ENCODE data around the gene CCNO.

The CCNO gene

GRCh38 chr5:55276771-55277170 is 43.4 kb upstream of the CCNO start:
- TF ChIP-seq CSDC2 (CRISPR knock-in tag; IDR thresholded peaks at IDR 0.05) (no peak), TSHZ2 (CRISPR knock-in tag; IDR thresholded peaks at IDR 0.05) (no peak), ZNF8 (CRISPR knock-in tag; IDR thresholded peaks at IDR 0.05) (no peak), ZFP30 (CRISPR knock-in tag; IDR thresholded peaks at IDR 0.05) (no peak), GLIS3 (CRISPR knock-in tag; IDR thresholded peaks at IDR 0.05) (no peak), TCF4 (CRISPR knock-in tag; IDR thresholded peaks at IDR 0.05; ENCODE audit: borderline replicate concordance) (no peak)
- ATAC-seq = no peak

GRCh38 chr5:55258339-55258738 is 24.9 kb upstream of the CCNO start:
- no peak for ATAC-seq
- TF ChIP-seq TOX (CRISPR knock-in tag; IDR thresholded peaks at IDR 0.05; ENCODE audit: borderline replicate concordance) = no peak
- TF ChIP-seq ISL1 (CRISPR knock-in tag; IDR thresholded peaks at IDR 0.05) = no peak
- no peak for TF ChIP-seq PATZ1 (CRISPR knock-in tag; IDR thresholded peaks at IDR 0.05; ENCODE audit: borderline replicate concordance)
- no peak for TF ChIP-seq ESRRG (CRISPR knock-in tag; IDR thresholded peaks at IDR 0.05)
- no peak for TF ChIP-seq RARB (CRISPR knock-in tag; IDR thresholded peaks at IDR 0.05)
- TF ChIP-seq BACH2 (CRISPR knock-in tag; IDR thresholded peaks at IDR 0.05; ENCODE audit: borderline replicate concordance) = no peak
- TF ChIP-seq ZFP30 (CRISPR knock-in tag; IDR thresholded peaks at IDR 0.05) = no peak
- TF ChIP-seq ARNTL (CRISPR knock-in tag; IDR thresholded peaks at IDR 0.05; ENCODE audit: borderline replicate concordance, low read depth) = no peak
- TF ChIP-seq CSDC2 (CRISPR knock-in tag; IDR thresholded peaks at IDR 0.05) = no peak
- TF ChIP-seq CSRNP3 (CRISPR knock-in tag; IDR thresholded peaks at IDR 0.05) = no peak
- TF ChIP-seq PPARA (CRISPR knock-in tag; IDR thresholded peaks at IDR 0.05; ENCODE audit: borderline replicate concordance) = no peak
- TF ChIP-seq TSHZ2 (CRISPR knock-in tag; IDR thresholded peaks at IDR 0.05) = no peak
- TF ChIP-seq POU6F1 (CRISPR knock-in tag; IDR thresholded peaks at IDR 0.05; ENCODE audit: borderline replicate concordance, low read depth) = no peak
- TF ChIP-seq ZFP3 (CRISPR knock-in tag; IDR thresholded peaks at IDR 0.05) = no peak
- TF ChIP-seq ZNF8 (CRISPR knock-in tag; IDR thresholded peaks at IDR 0.05) = no peak
- no peak for TF ChIP-seq ZC3H10 (CRISPR knock-in tag; IDR thresholded peaks at IDR 0.05)
- no peak for TF ChIP-seq TCF4 (CRISPR knock-in tag; IDR thresholded peaks at IDR 0.05; ENCODE audit: borderline replicate concordance)
- TF ChIP-seq CREB5 (CRISPR knock-in tag; IDR thresholded peaks at IDR 0.05; ENCODE audit: low read depth) = no peak
